ENCODE data around the gene ATG16L2.
"Not testable (repeated sequence)": the region's sequence is repeated elsewhere in the genome, so short reads cannot be mapped to it uniquely, and the experiment has no call there.

The ATG16L2 gene

GRCh38 chr11:72805216-72805615, 9.0 kb upstream of the ATG16L2 start:
- DNase-seq, result no peak

DNA sequence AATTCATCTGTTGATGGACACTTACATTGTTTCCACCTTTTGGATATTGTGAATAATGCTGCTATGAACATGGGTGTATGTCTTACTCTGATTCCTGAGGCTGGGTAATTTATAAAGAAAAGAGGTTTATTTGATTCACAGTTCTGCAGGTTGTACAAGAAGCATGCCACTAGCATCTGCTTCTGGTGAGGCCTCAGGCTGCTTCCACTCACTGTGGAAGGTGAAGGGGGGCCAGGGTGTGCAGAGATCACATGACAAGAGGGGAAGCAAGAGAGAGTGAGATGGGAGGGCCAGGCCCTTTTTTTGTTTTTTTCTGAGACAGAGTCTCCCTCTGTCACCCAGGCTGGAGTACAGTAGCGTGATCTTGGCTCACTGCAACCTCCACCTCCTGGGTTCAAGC, 7.8 kb upstream of the ATG16L2 start:
- not testable (repeated sequence) for DNase-seq

GRCh38 chr11:72807021-72807693, 7.1 kb upstream of the ATG16L2 start:
- DNase-seq, result no peak

DNA sequence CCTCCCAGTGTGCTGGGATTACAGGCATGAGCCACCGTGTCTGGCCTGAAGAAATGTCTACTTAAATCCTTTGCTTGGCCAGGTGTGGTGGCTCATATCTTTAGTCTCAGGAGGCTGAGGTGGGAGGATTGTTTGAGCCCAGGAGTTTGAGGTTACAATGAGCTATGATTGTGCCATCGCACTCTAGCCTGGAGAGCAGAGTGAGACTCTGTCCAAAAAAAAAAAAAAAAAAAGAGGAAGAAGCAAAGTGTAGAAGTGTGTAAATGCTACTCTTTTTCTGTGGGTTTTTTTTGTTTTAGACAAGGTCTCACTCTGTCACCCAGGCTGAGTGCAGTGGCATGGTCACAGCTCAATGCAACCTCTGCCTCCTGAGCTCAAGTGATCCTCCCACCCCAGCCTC, 6.4 kb upstream of the ATG16L2 start:
- no peak for DNase-seq

DNA sequence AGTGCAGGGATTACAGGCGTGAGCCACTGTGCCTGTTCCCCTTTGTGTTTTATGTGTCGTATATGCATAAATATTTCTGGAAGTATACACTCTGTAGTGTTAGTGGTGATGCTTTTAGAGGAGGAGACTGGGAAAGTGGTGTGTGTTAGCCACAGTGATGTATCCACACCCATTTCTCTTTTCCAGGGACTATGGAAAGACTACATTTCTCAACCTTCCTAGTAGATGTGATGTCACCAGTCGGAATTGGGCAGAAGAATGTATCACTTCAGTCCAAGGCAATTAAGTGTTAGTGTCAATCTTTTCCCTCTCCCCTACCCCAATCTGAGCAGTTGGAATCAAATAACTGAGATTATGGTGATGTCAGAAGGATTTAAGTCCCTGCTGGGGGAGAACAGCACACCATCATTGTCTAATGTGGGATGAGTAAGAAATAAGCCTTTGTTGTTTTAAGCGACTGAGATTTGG, 5.8 kb upstream of the ATG16L2 start:
- DNase-seq, result no peak

DNA sequence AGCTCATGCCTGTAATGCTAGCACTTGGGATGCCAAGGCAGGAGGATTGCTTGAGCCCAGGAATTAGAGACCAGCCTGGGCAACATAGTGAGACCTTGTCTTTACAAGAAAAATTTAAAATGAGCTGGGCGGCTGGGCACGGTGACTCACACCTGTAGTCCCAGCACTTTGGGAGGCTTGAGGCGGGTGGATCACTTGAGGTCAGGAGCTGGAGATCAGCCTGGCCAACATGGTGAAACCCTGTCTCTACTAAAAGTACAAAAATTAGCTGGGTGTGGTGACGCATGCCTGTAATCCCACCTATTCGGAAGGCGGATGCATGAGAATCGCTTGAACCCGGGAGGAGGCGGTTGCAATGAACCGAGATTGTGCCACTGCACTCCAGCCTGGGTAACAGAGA, 2.5 kb upstream of the ATG16L2 start:
- DNase-seq, result not testable (repeated sequence)

DNA sequence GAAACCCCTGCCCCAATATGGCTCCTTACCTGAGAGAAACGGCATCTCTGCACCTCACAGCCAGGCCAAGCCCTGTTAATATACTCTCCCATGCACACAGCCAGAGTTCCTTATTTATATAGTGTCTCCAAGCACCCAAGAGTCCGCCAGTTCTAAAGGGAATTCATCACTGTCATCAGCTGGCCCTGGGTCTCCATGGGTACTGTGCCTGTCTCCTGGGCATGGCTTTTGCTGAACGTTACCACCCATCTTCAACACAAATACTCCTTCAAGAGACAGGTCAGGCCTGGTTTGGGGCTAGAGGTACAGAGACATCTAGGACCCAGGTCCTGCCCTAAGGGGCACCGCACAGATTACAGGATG, 1.6 kb upstream of the ATG16L2 start:
- DNase-seq, result no peak

- peak; percentile 18 to 65 for DNase-seq
Measured at GRCh38 chr11:72812967-72813739, 1.1 kb upstream of the ATG16L2 start.

- DNase-seq, result peak; percentile 69 to 73
Measured at GRCh38 chr11:72813740-72814285, 398 bp upstream of the ATG16L2 start.

DNA sequence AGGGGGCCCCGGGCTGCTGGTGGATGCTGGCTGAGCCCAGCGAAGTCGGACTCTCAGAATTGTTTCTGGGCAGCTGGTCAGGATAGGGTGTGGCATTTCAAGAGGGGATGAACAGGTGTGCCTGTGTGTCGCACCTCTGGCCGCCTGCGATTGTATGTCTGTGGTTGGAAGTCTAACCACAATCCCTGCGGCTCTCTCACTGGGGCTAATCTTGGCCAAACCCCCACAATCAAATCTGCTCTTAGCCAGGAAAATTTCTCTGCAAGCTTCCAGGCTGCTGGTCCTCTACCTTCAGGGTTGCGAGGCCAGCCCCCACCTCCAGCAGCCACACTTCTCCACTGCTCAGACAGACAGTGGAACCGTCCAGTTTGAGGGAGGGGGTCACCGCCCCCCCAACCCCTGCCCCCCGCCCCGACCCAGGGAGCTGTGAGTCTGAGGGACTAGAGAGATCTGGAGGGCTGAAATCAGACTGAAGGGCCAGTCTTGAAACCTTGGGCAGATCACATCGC, 953 bp downstream of the ATG16L2 start:
- no peak for DNase-seq

- no peak for DNase-seq
Measured at GRCh38 chr11:72816404-72816990, 2.3 kb downstream of the ATG16L2 start.

GRCh38 chr11:72817966-72818365, 3.8 kb downstream of the ATG16L2 start:
- DNase-seq, result no peak

- DNase-seq, result no peak
Measured at GRCh38 chr11:72818971-72819370, 4.8 kb downstream of the ATG16L2 start.

DNA sequence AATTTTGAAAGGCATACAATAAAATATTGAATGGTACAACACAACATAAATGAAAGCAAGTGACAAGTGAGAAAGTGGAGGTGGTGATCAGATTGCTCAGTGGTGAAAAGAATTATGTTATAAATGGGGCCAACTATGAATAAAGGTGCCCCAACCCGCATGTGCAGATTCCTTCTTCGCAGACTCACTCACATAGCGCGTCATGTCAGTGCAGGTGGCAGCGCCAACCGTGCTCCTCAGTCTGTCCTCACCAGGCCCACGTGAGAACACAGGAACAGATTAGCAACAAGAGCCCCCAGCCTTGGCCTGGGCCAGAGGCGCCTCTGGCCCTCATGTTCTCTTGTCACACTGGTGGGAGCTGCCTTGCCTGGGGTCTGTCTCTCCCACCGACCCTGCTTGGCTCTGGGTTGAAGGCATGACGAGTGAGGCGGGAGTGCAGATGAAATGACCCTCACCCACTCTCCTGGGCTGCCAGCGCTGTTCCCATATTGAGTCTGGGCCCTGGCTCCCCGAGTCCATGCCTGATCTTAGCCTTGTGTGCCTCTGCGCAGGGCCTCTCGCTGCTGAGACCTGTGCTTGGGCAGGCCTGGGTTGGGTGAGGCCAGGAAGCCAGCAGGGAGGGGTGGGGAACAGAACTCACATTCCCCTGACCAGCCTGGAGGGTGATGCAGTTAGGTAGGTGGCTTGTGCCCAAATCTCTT, 6.4 kb downstream of the ATG16L2 start:
- DNase-seq, result no peak

GRCh38 chr11:72821221-72821919, 7.2 kb downstream of the ATG16L2 start:
- peak; percentile 46 to 74 for DNase-seq

DNA sequence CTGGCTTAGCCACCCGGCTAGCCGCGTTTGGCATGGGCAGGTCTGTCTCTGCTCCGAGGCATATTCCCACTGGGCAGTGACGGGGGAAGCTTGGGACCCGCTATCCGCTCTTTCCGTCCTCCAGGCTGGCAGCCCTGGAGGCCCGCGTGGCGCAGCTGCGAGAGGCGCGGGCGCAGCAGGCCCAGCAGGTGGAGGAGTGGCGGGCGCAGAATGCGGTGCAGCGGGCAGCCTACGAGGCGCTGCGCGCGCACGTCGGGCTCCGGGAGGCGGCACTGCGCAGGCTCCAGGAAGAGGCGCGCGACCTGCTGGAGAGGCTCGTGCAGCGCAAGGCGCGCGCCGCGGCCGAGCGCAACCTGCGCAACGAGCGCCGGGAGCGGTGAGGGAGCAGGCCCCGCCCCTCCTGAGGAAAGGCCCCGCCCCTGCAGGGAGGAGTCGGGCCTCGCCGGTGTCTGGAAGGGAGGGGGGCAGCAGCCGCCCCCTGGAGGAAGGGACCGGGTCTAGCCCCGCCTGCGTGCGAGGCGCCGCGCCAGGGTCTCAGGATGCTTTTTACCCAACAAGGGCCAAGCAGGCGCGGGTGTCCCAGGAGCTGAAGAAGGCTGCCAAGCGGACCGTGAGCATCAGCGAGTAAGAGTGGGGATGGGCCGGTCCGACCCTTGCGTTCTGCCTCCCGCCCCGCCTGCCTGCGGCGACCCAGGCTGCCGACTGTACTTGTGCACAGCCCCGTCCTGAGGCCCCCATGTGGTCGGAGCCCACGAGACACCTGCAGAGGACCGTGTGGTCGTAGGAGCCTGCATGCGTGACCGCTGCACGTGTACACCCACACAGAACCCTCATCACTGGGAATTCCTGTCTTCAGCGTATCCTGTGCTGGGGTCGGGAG, 7.9 kb downstream of the ATG16L2 start:
- DNase-seq, result peak; percentile 81 to 91

- no peak for DNase-seq
Measured at GRCh38 chr11:72823105-72823804, 9.0 kb downstream of the ATG16L2 start.

GRCh38 chr11:72824020-72824419, 9.8 kb downstream of the ATG16L2 start:
- DNase-seq, result no peak

GRCh38 chr11:72824811-72825505, 10.7 kb downstream of the ATG16L2 start:
- DNase-seq, result no peak

DNA sequence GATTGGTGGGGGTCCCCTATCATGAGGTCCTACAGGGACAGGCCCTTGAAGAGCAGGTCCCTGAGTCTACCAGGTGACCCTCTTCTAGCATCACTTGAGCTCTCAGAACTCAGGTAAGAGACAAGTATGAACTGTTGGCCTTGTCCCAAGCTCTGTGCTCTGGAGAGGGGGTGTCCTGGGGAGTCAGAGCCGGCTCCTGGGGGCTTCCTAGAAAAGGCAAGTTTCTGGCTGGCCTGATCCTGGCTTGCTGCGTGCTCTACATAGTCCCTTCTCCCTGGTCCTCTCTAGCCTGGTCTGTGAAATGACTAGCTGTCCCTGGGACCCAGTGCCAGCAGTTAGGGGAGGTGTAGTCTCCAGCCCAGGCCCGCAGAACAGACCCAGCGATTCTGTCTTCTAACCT, 11.4 kb downstream of the ATG16L2 start:
- no peak for DNase-seq
